ENCODE results near the gene CAND2. TPM values are rescaled to one million over a fixed set of nuclear protein-coding genes. Genes with fewer than 3 reads are reported as not detected.
"Not testable (repeated sequence)": the region's sequence is repeated elsewhere in the genome, so short reads cannot be mapped to it uniquely, and the experiment has no call there.

CAND2 gene
- total and polyA plus RNA-seq, 4 donors = 0.38 to 1.6 (median 0.92) TPM

DNA sequence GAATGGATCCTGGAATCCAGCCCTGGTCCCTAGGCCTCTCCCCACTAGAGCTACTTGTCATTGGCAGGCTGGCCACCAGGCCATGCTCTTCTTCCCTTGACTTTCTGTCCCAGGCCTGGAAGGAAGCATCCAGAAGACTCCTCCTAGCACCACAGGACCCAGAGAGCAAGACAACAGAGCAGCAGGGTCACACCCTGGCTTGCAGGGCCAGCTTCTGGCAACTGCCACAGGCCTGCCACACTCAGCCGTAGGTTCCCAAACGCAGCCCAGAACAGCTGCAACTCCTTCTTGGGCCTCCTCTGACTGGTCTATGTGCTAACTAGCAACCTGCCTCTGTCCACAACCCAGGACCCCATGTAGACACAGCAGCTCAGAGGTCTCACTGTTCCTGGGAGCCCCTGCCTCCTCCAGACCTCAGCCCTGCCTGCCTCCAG is 81.7 kb downstream of the CAND2 start:
- Histone ChIP-seq H3K36me3 (ENCODE audit: control insufficient read depth in 4 of 4, insufficient read depth in 3 of 4, low read depth in 1 of 4, low read length in 3 of 4) (no peaks in the 10 kb centered on the region), H3K27ac (ENCODE audit: low read depth in 1 of 2, low read length in 2 of 2) (no peak overlapping the region), H3K9ac (ENCODE audit: low read depth in 1 of 2, low read length in 2 of 2) (no peak overlapping the region), H3K4me3 (ENCODE audit: low read depth in 1 of 3, low read length in 3 of 3) (no peak overlapping the region), H3K9me3 (ENCODE audit: control insufficient read depth in 4 of 4, low read length in 3 of 4) (no peaks in the 10 kb centered on the region), H3K27me3 (ENCODE audit: control insufficient read depth in 4 of 4, insufficient read depth in 4 of 4, low read length in 3 of 4) (peaks cover 0 to 2% (median 0%) of the 10 kb centered on the region in 4 donors), H3K4me1 (ENCODE audit: control insufficient read depth in 4 of 4, insufficient read depth in 4 of 4, low read length in 3 of 4) (peaks cover 0 to 4% (median 0%) of the 10 kb centered on the region in 4 donors)
- TF ChIP-seq TAF1 (conservative IDR thresholded peaks at IDR 0.05) = no peak
- no peak for TF ChIP-seq NR2F2 (IDR thresholded peaks at IDR 0.05)
- no peak for TF ChIP-seq YY1 (IDR thresholded peaks at IDR 0.05)
- no peak for DNase-seq (ENCODE audit: low spot score)
- WGBS = 93% methylated on average over 2 of the region's 2 CpGs

DNA sequence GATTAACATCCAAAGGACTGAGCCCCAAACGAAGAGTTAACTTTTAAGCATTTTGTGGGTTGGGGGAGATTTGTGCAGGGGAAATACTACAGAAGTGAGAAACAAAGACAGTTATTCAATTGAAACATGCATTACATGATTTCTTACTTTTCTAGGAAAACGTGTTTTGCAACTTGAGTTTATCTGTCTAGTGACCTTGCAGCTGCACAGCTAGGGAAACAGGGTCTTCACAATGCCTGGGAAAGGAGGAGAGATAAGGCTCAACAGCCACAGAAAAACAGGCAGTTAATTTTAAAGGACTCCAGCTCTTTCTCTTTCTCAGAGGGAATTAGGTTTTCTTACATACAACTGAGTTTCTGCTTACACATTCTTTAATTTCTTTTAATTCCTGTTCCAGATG is 82.3 kb downstream of the CAND2 start:
- H3K4me1 ChIP-seq (ENCODE audit: control insufficient read depth in 4 of 4, insufficient read depth in 4 of 4, low read length in 3 of 4); H3K9me3 ChIP-seq (ENCODE audit: control insufficient read depth in 4 of 4, low read length in 3 of 4); H3K27ac ChIP-seq (ENCODE audit: low read depth in 1 of 2, low read length in 2 of 2); H3K27me3 ChIP-seq (ENCODE audit: control insufficient read depth in 4 of 4, insufficient read depth in 4 of 4, low read length in 3 of 4); DNase-seq (ENCODE audit: low spot score); H3K4me3 ChIP-seq (ENCODE audit: low read depth in 1 of 3, low read length in 3 of 3); H3K9ac ChIP-seq (ENCODE audit: low read depth in 1 of 2, low read length in 2 of 2); H3K36me3 ChIP-seq (ENCODE audit: control insufficient read depth in 4 of 4, insufficient read depth in 3 of 4, low read depth in 1 of 4, low read length in 3 of 4): not testable (repeated sequence)
- WGBS = 63% methylated on average over 2 of the region's 2 CpGs

DNA sequence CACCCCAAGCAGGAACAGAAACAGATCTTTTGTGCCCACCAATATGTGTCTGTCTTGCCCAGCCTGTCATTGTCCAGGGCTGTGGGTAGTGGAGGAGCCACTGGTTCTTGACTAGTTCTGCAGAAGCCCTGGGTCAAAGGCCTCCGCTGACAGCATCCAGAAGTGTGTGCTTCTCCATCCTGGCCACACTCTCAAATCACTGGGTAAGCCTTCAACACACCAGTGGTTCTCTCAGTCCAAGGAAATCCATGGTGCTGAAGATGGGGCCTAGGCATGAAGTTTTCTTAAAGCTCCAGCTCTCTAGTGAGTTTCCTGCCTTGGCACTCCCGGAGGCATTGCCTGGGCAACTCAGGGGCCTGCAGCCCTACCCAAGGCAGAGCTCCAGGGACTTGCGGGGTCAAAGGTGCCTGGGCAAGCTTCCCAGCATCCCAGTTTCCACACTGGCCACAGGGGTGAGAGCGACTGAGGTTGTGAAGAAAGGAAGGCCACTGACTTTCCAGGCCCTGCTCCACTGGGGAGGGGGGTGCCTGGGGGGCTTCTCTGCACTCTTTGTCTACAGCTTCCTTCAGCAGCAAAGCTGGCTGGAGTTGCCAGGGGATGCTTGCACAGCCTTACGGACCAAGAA is 82.8 kb downstream of the CAND2 start:
- no peak for DNase-seq (ENCODE audit: low spot score)
- no peaks in the 10 kb centered on the region for H3K36me3 ChIP-seq (ENCODE audit: control insufficient read depth in 4 of 4, insufficient read depth in 3 of 4, low read depth in 1 of 4, low read length in 3 of 4)
- H3K4me1 ChIP-seq (ENCODE audit: control insufficient read depth in 4 of 4, insufficient read depth in 4 of 4, low read length in 3 of 4) = peaks cover 0 to 4% (median 0%) of the 10 kb centered on the region in 4 donors
- peaks cover 0 to 2% (median 0%) of the 10 kb centered on the region in 4 donors for H3K27me3 ChIP-seq (ENCODE audit: control insufficient read depth in 4 of 4, insufficient read depth in 4 of 4, low read length in 3 of 4)
- H3K9me3 ChIP-seq (ENCODE audit: control insufficient read depth in 4 of 4, low read length in 3 of 4) = no peaks in the 10 kb centered on the region
- no peak overlapping the region for H3K9ac ChIP-seq (ENCODE audit: low read depth in 1 of 2, low read length in 2 of 2)
- no peak for TF ChIP-seq RXRA (IDR thresholded peaks at IDR 0.05)
- TF ChIP-seq, protein P1, sequence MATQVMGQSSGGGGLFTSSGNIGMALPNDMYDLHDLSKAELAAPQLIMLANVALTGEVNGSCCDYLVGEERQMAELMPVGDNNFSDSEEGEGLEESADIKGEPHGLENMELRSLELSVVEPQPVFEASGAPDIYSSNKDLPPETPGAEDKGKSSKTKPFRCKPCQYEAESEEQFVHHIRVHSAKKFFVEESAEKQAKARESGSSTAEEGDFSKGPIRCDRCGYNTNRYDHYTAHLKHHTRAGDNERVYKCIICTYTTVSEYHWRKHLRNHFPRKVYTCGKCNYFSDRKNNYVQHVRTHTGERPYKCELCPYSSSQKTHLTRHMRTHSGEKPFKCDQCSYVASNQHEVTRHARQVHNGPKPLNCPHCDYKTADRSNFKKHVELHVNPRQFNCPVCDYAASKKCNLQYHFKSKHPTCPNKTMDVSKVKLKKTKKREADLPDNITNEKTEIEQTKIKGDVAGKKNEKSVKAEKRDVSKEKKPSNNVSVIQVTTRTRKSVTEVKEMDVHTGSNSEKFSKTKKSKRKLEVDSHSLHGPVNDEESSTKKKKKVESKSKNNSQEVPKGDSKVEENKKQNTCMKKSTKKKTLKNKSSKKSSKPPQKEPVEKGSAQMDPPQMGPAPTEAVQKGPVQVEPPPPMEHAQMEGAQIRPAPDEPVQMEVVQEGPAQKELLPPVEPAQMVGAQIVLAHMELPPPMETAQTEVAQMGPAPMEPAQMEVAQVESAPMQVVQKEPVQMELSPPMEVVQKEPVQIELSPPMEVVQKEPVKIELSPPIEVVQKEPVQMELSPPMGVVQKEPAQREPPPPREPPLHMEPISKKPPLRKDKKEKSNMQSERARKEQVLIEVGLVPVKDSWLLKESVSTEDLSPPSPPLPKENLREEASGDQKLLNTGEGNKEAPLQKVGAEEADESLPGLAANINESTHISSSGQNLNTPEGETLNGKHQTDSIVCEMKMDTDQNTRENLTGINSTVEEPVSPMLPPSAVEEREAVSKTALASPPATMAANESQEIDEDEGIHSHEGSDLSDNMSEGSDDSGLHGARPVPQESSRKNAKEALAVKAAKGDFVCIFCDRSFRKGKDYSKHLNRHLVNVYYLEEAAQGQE (IDR thresholded peaks at IDR 0.05) = peak; percentile 94
- H3K27ac ChIP-seq (ENCODE audit: low read depth in 1 of 2, low read length in 2 of 2) = no peak overlapping the region
- WGBS = 74% methylated on average over 5 of the region's 5 CpGs
- no peak overlapping the region for H3K4me3 ChIP-seq (ENCODE audit: low read depth in 1 of 3, low read length in 3 of 3)

DNA sequence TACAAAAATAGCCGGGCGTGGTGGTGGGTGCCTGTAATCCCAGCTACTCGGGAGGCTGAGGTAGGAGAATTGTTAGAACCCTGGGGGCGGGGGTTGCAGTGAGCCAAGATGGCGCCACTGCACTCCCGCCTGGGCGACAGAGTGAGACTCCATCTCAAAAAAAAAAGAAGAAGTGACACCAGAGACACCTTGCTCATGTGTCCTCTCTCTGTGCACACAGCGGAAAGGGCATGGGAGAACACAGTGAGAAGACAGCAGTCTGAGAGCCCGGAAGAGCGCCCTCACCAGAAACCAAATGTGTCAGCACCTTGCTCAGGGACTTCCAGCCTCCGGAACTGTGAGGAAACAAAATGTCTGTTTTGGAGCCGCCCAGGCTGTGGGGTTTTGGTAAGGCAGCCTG is 85.4 kb downstream of the CAND2 start:
- 95% methylated on average over 12 of the region's 12 CpGs for WGBS

More for the DNA sequence above, 85.4 kb downstream of the CAND2 start:
- H3K4me3 ChIP-seq (ENCODE audit: low read depth in 1 of 3, low read length in 3 of 3); H3K9ac ChIP-seq (ENCODE audit: low read depth in 1 of 2, low read length in 2 of 2); DNase-seq (ENCODE audit: low spot score); H3K4me1 ChIP-seq (ENCODE audit: control insufficient read depth in 4 of 4, insufficient read depth in 4 of 4, low read length in 3 of 4); H3K9me3 ChIP-seq (ENCODE audit: control insufficient read depth in 4 of 4, low read length in 3 of 4); H3K27me3 ChIP-seq (ENCODE audit: control insufficient read depth in 4 of 4, insufficient read depth in 4 of 4, low read length in 3 of 4); H3K27ac ChIP-seq (ENCODE audit: low read depth in 1 of 2, low read length in 2 of 2); H3K36me3 ChIP-seq (ENCODE audit: control insufficient read depth in 4 of 4, insufficient read depth in 3 of 4, low read depth in 1 of 4, low read length in 3 of 4): not testable (repeated sequence)

Measured in liver (tissue), 9 donors.